SIG-M5 (cell line): ENCODE measurements around the gene SPATA3.

Experiments
- DNase-seq: peaks from one replicate; lab custom pipeline; 2025; lab: John Stamatoyannopoulos, UW

The SPATA3 gene

DNA sequence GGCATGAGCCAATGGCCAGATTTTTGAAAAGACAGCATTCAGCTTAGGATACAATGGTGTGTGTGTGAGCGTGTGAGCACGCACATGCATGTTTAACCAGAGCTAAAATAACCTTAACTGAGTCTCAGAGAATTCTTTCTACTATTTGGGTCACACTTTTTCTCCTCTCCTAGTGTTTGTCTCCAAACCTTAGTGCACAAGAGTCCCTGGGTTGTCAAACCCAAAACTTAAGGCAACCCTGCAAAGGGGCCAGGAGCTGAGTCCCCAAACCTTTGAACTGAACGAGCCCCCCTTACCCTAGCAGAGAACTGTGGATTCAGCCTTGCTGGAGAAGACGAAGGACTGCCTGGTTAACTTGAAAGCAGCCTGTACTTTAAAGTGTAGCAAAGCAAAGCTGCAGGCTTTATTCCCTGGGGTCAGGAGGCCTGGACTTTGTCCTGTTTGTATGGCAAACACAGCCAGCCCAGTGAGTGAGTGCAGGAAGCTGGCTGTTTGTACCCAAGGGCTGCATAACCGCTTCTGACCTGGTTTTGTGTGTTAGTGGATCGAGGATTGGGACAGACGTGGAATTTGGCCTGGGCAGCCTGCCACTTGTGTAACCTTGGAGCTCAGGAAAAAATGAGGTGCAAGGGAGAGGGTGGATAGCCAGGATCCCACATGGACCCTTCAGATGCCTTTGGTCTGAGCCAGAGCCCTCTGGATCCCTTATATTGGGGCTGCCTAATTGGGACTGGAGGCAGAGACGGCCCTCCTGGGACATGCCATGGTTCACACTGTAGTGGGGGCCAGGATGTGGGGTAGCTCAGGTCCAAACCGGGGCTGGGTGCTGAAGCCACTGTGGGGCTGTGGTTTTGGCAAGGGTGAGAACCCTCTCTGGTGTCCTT, 54.3 kb downstream of the SPATA3 start:
- no peak for DNase-seq

GRCh38 chr2:231051116-231051515, 55.2 kb downstream of the SPATA3 start:
- no peak for DNase-seq

DNA sequence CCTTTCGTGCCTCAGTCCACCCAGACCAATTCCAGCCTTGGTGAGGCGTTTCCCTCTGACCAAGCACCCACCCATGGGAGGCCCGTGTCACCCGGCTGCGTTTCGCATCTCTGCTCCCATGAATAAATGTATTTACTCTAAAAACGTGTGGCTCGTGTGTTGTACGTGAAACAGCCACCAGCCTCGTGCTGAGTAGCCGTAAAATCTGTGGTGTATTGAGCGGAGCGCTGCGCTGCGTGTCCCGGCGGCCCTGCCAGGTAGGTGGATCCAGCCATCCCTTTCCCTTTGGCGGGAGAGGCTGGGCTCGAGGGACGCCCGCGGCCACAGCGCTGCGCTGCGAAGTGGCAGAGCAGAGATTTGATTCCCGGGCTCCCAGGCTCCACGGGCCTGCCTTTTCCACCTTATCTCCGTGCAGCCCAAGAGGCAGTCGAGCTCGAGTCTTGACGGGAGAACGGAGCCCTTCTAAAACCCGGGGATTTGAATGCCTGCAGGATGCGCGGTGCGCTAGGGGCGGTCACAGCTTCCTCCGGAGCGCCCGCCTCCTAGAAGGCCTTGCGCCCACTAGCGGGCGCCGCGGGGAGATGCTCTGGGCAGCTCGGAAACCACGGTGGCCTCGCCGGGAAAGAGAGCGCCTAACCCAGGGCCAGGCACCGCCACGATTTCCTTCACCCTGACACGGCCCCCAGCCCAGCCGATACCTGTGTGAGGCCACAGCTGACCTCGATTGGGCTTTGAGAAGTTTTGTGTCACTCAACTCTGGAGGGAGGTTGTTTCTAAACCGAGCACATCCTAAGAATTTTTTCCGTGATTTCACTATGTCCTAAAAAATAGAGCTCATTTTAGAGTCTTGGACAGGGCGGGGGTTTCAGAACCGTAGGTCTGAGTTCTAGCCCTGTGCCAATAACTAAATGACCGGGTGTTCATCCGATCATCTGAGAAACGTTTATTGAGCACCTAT, 56.9 kb downstream of the SPATA3 start:
- peak; percentile 27 for DNase-seq

GRCh38 chr2:231053846-231054245, 57.9 kb downstream of the SPATA3 start:
- DNase-seq, result no peak

GRCh38 chr2:231056453-231057416, 60.8 kb downstream of the SPATA3 start, which contains the start of gene PSMD1:
TSS of gene PSMD1 (plus strand) at chr2:231056867. CDS start at chr2:231057026, 159 bp downstream.
- peak; percentile 45 for DNase-seq

GRCh38 chr2:231057590-231057989, 61.7 kb downstream of the SPATA3 start:
- no peak for DNase-seq
